Kidney (tissue), 14 donors: ENCODE measurements around the gene INO80B. TPM values are rescaled to one million over a fixed set of nuclear protein-coding genes. Genes with fewer than 3 reads are reported as not detected.

ENCODE experiments used
- DNase-seq, 5 donors: peaks; one replicate each; pipeline ENCODE4 v3.0.0-alpha.2; 2013 to 2020
- FAIRE-seq: peaks from 2 replicates; lab custom pipeline; 2012; peaks lifted over from hg19 to GRCh38; lab: Jason Lieb, UNC
- H3K27ac ChIP-seq, 2 donors: one replicate each; pipeline ENCODE4 v1.7.0; 2013; ENCODE audit warnings: low read depth in 2 of 2, low read length in 2 of 2, inconsistent platforms in 1 of 2
- H3K27me3 ChIP-seq: one replicate; pipeline ENCODE4 v1.7.1; 2013; ENCODE audit warnings: low read length, inconsistent platforms; ENCODE audit not compliant: control insufficient read depth, insufficient read depth
- H3K36me3 ChIP-seq, 3 donors: one replicate each; pipeline versions ENCODE4 v1.7.0 to v1.7.1; 2013; ENCODE audit warnings: low read length in 3 of 3, control low read depth in 1 of 3, inconsistent platforms in 1 of 3; ENCODE audit not compliant: insufficient read depth in 3 of 3, control insufficient read depth in 2 of 3
- H3K4me1 ChIP-seq, 3 donors: one replicate each; pipeline versions ENCODE4 v1.7.0 to v1.7.1; 2013; ENCODE audit warnings: low read length in 3 of 3, inconsistent platforms in 1 of 3, low read depth in 1 of 3; ENCODE audit not compliant: control insufficient read depth in 2 of 3, insufficient read depth in 2 of 3
- H3K4me3 ChIP-seq, 3 donors: one replicate each; pipeline versions ENCODE4 v1.7.0 to v1.8.1; 2013; ENCODE audit warnings: low read length in 3 of 3, control low read depth in 1 of 3, inconsistent platforms in 1 of 3
- H3K9ac ChIP-seq, 3 donors: one replicate each; pipeline versions ENCODE4 v1.7.0 to v1.7.1; 2013; ENCODE audit warnings: low read length in 3 of 3, control low read depth in 1 of 3, inconsistent platforms in 1 of 3
- H3K9me3 ChIP-seq, 3 donors: one replicate each; pipeline versions ENCODE4 v1.7.0 to v1.7.1; 2013; ENCODE audit warnings: low read length in 3 of 3, control low read depth in 1 of 3, inconsistent platforms in 1 of 3; ENCODE audit not compliant: control insufficient read depth in 2 of 3, insufficient read depth in 1 of 3
- CTCF ChIP-seq: IDR thresholded peaks from 3 replicates; pipeline ENCODE4 v1.5.1; 2012; ENCODE audit warnings: mild to moderate bottlenecking, moderate library complexity, borderline replicate concordance; ENCODE audit not compliant: insufficient read depth; ENCODE audit errors: extremely low read depth
- intact Hi-C: fragments of 100-400 bp; cut with DNase I; formaldehyde crosslinking; loops from one replicate; pipeline ENCODE4 v1.11.1; 2022
- polyA plus RNA-seq: library from polyadenylated mRNA; stranded (reverse); fragments of 350-450 nt; fragmentation: Illumina TruSeq; extraction: RNeasy Lipid Tissue Mini Kit (QIAGEN cat#74804); gene quantifications from one replicate; pipeline ENCODE4 v1.2.3, GENCODE V29; 2014; ENCODE audit warnings: low read depth, low replicate concordance; ENCODE audit not compliant: insufficient read depth
- total RNA-seq: library from RNA; stranded (reverse); fragmentation: NEBNext Ultra II Directional; extraction: Animal tissue kit (Norgen Biotek cat#: 25700); gene quantifications from one replicate; pipeline ENCODE4 v1.2.1, GENCODE V29; 2021
- donor health status: control.
- donor health status: control.
- donor health status: control.
- donor health status: control.
- donor health status: control.
- donor health status: DM: yes; HTN: yes; CAD: no.
- donor health status: Normal renal cell carcinoma (clear cell type).

Gene INO80B
- total and polyA plus RNA-seq, 2 donors from 2014 or later = 37.0 to 44.2 TPM

GRCh38 chr2:74491648-74492544, 37.0 kb downstream of the INO80B start:
- no peaks in the 10 kb centered on the region for H3K27me3 ChIP-seq
- H3K36me3 ChIP-seq = peaks cover 0 to 30% (median 24%) of the 10 kb centered on the region in 3 donors
- no peak for FAIRE-seq
- H3K4me1 ChIP-seq = no peaks in the 10 kb centered on the region
- H3K27ac ChIP-seq = no peak overlapping the region
- H3K9me3 ChIP-seq = no peaks in the 10 kb centered on the region
- no peak overlapping the region for H3K9ac ChIP-seq
- intact Hi-C loops = no loop called here
- H3K4me3 ChIP-seq = no peak overlapping the region
- TF ChIP-seq CTCF = no peak
- peak in 1 of 5 donors; percentile 12 for DNase-seq

GRCh38 chr2:74493546-74493945, 38.7 kb downstream of the INO80B start:
- Histone ChIP-seq H3K27me3 (peaks cover 5% of the 10 kb centered on the region), H3K9me3 (no peaks in the 10 kb centered on the region), H3K27ac (no peak overlapping the region), H3K4me3 (no peak overlapping the region), H3K4me1 (peaks cover 0 to 8% (median 6%) of the 10 kb centered on the region in 3 donors), H3K9ac (no peak overlapping the region), H3K36me3 (peaks cover 0 to 30% (median 24%) of the 10 kb centered on the region in 3 donors)
- DNase-seq (no peak), FAIRE-seq (no peak)
- no peak for TF ChIP-seq CTCF
- intact Hi-C loops = no loop called here

GRCh38 chr2:74495440-74495839, 40.6 kb downstream of the INO80B start:
- no peak for FAIRE-seq
- Histone ChIP-seq H3K27ac (no peak overlapping the region), H3K36me3 (peaks cover 0 to 26% (median 24%) of the 10 kb centered on the region in 3 donors), H3K9ac (no peak overlapping the region), H3K9me3 (no peaks in the 10 kb centered on the region), H3K27me3 (peaks cover 6% of the 10 kb centered on the region), H3K4me3 (no peak overlapping the region), H3K4me1 (peaks cover 0 to 16% (median 10%) of the 10 kb centered on the region in 3 donors)
- DNase-seq = no peak
- no peak for TF ChIP-seq CTCF
- intact Hi-C loops = no loop called here
